ENCODE measurements around the gene CNTRL. TPM values are rescaled to one million over a fixed set of nuclear protein-coding genes. Genes with fewer than 3 reads are reported as not detected.

Gene CNTRL
- total RNA-seq, 2 donors from 2014 or later = 11.4 to 31.0 TPM

- TF ChIP-seq CTCF (IDR thresholded peaks at IDR 0.05) = no peak
- Histone ChIP-seq H3K27ac (no peak overlapping the region), H3K27me3 (replicated peaks; ENCODE audit: insufficient read depth) (no peaks in the 10 kb centered on the region), H3K36me3 (no peaks in the 10 kb centered on the region), H3K4me1 (ENCODE audit: control insufficient read depth in 1 of 2, low read depth in 2 of 2) (peaks cover 80 to 99% of the 10 kb centered on the region in 2 donors), H3K4me3 (no peak overlapping the region), H3K9me3 (no peaks in the 10 kb centered on the region)
- ATAC-seq (ENCODE audit: insufficient number of reproducible peaks, low FRiP score, low read depth) (no peak), DNase-seq (ENCODE audit: low spot score) (no peak)
These were observed 120.0 kb downstream of the CNTRL start for GRCh38 chr9:121194730-121195129.

DNA sequence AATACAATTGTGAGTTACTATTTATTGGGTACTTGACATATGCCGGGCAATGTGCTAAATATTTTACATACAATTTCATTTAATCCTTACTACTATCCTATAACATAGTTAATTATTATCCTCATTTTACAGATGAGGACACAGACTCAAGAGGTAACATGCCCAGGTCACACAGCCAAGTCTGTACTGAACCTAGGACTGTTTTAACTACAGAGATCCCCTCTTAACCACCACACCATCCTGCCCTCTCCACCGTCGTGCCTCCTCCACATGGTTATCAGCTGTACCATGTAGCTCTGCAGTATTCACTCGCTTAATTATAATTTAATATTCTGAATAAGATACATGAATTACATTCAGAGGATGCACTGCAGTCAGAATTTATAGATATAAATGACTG lies 121.6 kb downstream of the CNTRL start:
- Histone ChIP-seq H3K27me3 (replicated peaks; ENCODE audit: insufficient read depth) (no peaks in the 10 kb centered on the region), H3K36me3 (no peaks in the 10 kb centered on the region), H3K27ac (no peak overlapping the region), H3K9me3 (no peaks in the 10 kb centered on the region), H3K4me3 (no peak overlapping the region), H3K4me1 (ENCODE audit: control insufficient read depth in 1 of 2, low read depth in 2 of 2) (peaks cover 73 to 91% of the 10 kb centered on the region in 2 donors)
- TF ChIP-seq CTCF (IDR thresholded peaks at IDR 0.05) = no peak
- ATAC-seq (ENCODE audit: insufficient number of reproducible peaks, low FRiP score, low read depth) = no peak
- no peak for DNase-seq (ENCODE audit: low spot score)

DNA sequence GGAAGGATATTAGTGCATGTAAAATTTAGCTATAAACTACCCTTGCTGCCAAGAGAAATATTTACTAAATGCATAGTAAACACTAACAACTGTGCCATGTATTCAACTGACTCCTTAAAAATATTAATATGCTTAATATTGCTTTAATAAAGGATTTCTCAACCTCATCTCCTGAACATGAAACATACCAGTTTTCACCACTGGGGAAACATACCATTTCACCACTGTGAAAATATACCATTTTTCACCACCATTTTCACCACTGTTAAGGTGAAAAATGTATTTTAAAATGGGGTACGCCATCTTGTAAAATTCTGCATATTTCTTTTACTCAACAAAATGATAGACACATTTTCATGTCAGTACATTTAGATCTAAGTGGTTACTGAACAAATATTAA lies 122.4 kb downstream of the CNTRL start:
- H3K9me3 ChIP-seq = no peaks in the 10 kb centered on the region
- no peak overlapping the region for H3K4me3 ChIP-seq
- DNase-seq (ENCODE audit: low spot score) = no peak
- TF ChIP-seq CTCF (IDR thresholded peaks at IDR 0.05) = no peak
- peaks cover 66 to 84% of the 10 kb centered on the region in 2 donors for H3K4me1 ChIP-seq (ENCODE audit: control insufficient read depth in 1 of 2, low read depth in 2 of 2)
- no peaks in the 10 kb centered on the region for H3K36me3 ChIP-seq
- H3K27ac ChIP-seq = no peak overlapping the region
- no peak for ATAC-seq (ENCODE audit: insufficient number of reproducible peaks, low FRiP score, low read depth)
- no peaks in the 10 kb centered on the region for H3K27me3 ChIP-seq (replicated peaks; ENCODE audit: insufficient read depth)

GRCh38 chr9:121198512-121199042 lies 123.8 kb downstream of the CNTRL start:
- H3K36me3 ChIP-seq = no peaks in the 10 kb centered on the region
- no peak for TF ChIP-seq CTCF (IDR thresholded peaks at IDR 0.05)
- H3K4me3 ChIP-seq = peak overlapping the region; percentile 99
- H3K27me3 ChIP-seq (replicated peaks; ENCODE audit: insufficient read depth) = no peaks in the 10 kb centered on the region
- no peaks in the 10 kb centered on the region for H3K9me3 ChIP-seq
- DNase-seq (ENCODE audit: low spot score) (no peak), ATAC-seq (ENCODE audit: insufficient number of reproducible peaks, low FRiP score, low read depth) (no peak)
- peaks cover 55 to 74% of the 10 kb centered on the region in 2 donors for H3K4me1 ChIP-seq (ENCODE audit: control insufficient read depth in 1 of 2, low read depth in 2 of 2)
- H3K27ac ChIP-seq = no peak overlapping the region

DNA sequence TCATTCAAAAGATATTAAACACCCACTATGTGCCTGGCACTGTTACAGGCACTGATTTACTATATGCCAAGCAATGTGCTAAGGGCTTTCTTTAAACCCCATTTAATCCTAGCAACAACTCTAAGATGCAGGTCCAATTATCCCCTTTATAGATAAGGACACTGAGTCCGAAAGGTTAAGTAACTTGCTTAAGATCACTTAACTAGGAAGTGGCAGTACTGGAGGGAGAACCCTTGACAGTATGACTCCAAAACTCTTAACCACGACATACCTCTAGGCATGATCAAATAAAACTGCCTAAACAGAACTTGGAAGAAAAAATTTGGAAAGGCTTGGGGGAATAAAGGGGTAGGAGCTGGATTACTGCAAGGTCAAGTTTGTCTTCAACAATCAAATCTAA lies 125.2 kb downstream of the CNTRL start:
- Histone ChIP-seq H3K36me3 (no peaks in the 10 kb centered on the region), H3K27ac (no peak overlapping the region), H3K9me3 (no peaks in the 10 kb centered on the region), H3K27me3 (replicated peaks; ENCODE audit: insufficient read depth) (no peaks in the 10 kb centered on the region), H3K4me1 (ENCODE audit: control insufficient read depth in 1 of 2, low read depth in 2 of 2) (peaks cover 46 to 61% of the 10 kb centered on the region in 2 donors), H3K4me3 (peak overlapping the region; percentile 99)
- DNase-seq (ENCODE audit: low spot score) (no peak), ATAC-seq (ENCODE audit: insufficient number of reproducible peaks, low FRiP score, low read depth) (no peak)
- TF ChIP-seq CTCF (IDR thresholded peaks at IDR 0.05) = no peak
